Body of pancreas (tissue), 4 donors: ENCODE data around the gene TTK.

ENCODE experiments used
- POLR2A ChIP-seq, 3 donors: fragments of 450-650 bp; IDR thresholded peaks; one replicate each; pipeline ENCODE4 v1.6.1; 2016; ENCODE audit warnings: antibody characterized with exemption in 3 of 3, mild to moderate bottlenecking in 2 of 3
- TF ChIP-seq, protein P1 (sequence below), 7 experiments: fragments of 450-650 bp in 4 of 7; fragments of 200-600 bp in 3 of 7; sonication (generic) in 3 of 7; IDR thresholded peaks; one replicate each; pipeline ENCODE4 v1.5.1; 2016 to 2019; ENCODE audit warnings: antibody characterized with exemption in 7 of 7

GRCh38 chr6:79971193-79971592 is 33.3 kb upstream of the TTK start:
- no peak for TF ChIP-seq POLR2A (IDR thresholded peaks at IDR 0.05)
- TF ChIP-seq, protein P1, sequence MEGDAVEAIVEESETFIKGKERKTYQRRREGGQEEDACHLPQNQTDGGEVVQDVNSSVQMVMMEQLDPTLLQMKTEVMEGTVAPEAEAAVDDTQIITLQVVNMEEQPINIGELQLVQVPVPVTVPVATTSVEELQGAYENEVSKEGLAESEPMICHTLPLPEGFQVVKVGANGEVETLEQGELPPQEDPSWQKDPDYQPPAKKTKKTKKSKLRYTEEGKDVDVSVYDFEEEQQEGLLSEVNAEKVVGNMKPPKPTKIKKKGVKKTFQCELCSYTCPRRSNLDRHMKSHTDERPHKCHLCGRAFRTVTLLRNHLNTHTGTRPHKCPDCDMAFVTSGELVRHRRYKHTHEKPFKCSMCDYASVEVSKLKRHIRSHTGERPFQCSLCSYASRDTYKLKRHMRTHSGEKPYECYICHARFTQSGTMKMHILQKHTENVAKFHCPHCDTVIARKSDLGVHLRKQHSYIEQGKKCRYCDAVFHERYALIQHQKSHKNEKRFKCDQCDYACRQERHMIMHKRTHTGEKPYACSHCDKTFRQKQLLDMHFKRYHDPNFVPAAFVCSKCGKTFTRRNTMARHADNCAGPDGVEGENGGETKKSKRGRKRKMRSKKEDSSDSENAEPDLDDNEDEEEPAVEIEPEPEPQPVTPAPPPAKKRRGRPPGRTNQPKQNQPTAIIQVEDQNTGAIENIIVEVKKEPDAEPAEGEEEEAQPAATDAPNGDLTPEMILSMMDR (IDR thresholded peaks at IDR 0.05) = no peak
